Tibial nerve (tissue), 4 donors: ENCODE measurements around the gene KIF2C. TPM values are rescaled to one million over a fixed set of nuclear protein-coding genes. Genes with fewer than 3 reads are reported as not detected.

Experiments
- DNase-seq, 2 donors: peaks; one replicate each; pipeline ENCODE4 v3.0.0-alpha.2; 2019; ENCODE audit warnings: low spot score in 2 of 2
- H3K27ac ChIP-seq, 4 donors: fragments of 200-600 bp; sonication (generic) in 3 of 4; one replicate each; pipeline ENCODE4 v1.5.1; 2017 to 2019; ENCODE audit warnings: mild to moderate bottlenecking in 1 of 4
- H3K27me3 ChIP-seq, 2 donors: fragments of 200-600 bp; sonication (generic) in 1 of 2; one replicate each; pipeline versions ENCODE4 v1.5.1 to v1.6.0; 2017 to 2019
- H3K36me3 ChIP-seq, 3 donors: fragments of 200-600 bp; sonication (generic); one replicate each; pipeline ENCODE4 v1.5.1; 2018 to 2019
- H3K4me1 ChIP-seq, 4 donors: fragments of 200-600 bp; sonication (generic) in 3 of 4; one replicate each; pipeline ENCODE4 v1.5.1; 2017 to 2019
- H3K4me3 ChIP-seq, 4 donors: fragments of 200-600 bp; sonication (generic) in 3 of 4; one replicate each; pipeline ENCODE4 v1.5.1; 2017 to 2019; ENCODE audit warnings: mild to moderate bottlenecking in 1 of 4, moderate library complexity in 1 of 4
- H3K9me3 ChIP-seq, 4 donors: fragments of 200-600 bp; sonication (generic) in 3 of 4; one replicate each; pipeline ENCODE4 v1.5.1; 2017 to 2019
- EP300 ChIP-seq, 2 donors: sonication (generic); formaldehyde crosslinking; IDR thresholded peaks; one replicate each; pipeline ENCODE4 v1.6.1; 2017; ENCODE audit warnings: antibody characterized with exemption in 2 of 2, mild to moderate bottlenecking in 1 of 2
- POLR2A ChIP-seq, 2 donors: fragments of 450-650 bp; IDR thresholded peaks; one replicate each; pipeline ENCODE4 v1.6.1; 2017; ENCODE audit warnings: antibody characterized with exemption in 2 of 2, mild to moderate bottlenecking in 2 of 2, moderate library complexity in 2 of 2
- WGBS, 2 donors: methylation state at CpG; one replicate each; pipeline ENCODE4 v1.1.5; 2018; 5-methylcytosine and 5-hydroxymethylcytosine counted together
- total RNA-seq, 4 donors: library from RNA; depleted of rRNA; stranded (reverse); fragments of >200 nt; gene quantifications; one replicate each; pipeline ENCODE4 v1.1.0, GENCODE V29; 2016
- TF ChIP-seq, protein P1 (sequence below), 5 experiments: fragments of 200-600 bp in 3 of 5; fragments of 450-650 bp in 2 of 5; sonication (generic) in 3 of 5; IDR thresholded peaks; one replicate each; pipeline ENCODE4 v1.5.1; 2016 to 2019; ENCODE audit warnings: antibody characterized with exemption in 5 of 5, mild to moderate bottlenecking in 3 of 5, moderate library complexity in 2 of 5

KIF2C gene
- total RNA-seq, 4 donors from 2014 or later = 0.63 to 3.3 (median 2.7) TPM; not detected in 1

DNA sequence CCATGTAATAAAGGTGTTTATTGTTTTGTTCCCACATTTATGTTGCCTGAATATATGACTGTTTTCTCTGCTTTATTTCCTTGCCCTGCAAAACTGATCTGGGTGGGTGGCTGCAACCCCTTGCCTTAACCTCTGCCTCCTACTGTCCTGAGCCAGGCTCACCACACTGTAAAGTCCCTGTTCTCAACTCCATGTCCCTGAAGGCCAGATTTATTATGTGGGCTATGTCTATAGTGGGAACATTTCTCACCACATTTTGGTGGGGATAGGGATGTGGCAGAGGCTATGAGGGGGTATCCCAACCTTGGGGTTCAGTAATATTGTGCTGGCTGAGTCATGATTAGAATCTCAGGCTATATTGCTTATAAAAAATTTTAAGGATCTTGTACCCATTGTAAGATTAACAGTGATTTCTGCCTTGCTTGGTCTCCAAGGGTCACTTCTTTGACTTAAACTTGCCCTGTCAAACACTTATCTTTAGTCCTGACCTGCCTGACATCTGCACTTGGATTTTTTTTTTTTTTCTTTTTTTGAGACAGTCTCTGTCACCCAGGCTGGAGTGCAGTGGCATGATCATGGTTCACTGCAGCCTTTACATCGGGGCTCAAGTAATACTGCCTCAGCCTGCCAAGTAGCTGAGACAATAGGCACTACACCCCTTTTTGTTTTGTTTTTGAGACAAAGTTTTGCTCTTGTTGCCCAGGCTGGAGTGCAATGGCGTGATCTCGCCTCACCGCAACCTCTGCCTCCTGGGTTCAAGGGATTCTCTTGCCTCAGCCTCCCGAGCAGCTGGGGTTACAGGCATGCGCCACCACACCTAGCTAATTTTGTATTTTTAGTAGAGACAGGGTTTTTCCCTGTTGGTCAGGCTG, 39.3 kb downstream of the KIF2C start:
- no peak overlapping the region for H3K27ac ChIP-seq

DNA sequence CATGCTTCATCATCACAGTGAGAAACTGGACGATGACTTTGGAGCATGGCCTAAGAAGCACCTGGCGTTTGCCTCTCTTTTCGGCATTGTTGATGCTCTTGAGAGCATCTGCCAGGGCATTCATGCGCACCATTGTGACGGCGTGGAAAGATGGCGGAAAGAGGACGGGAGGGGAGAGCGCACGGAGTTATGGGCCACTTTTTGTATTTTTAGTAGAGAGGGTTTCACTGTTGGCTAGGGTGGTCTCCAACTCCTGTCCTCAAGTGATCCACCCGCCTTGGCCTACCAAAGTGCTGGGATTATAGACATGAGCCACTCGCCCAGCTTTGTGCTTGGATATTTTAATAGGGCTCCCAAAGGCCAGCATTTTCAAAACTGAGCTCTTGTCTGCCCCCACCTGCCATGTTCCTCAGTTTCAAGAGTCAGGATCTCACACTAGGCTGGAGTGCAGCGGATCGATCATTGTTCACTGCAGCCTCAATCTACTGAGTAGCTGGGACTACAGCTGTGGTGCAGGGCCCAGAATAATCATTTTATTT, 41.0 kb downstream of the KIF2C start:
- Histone ChIP-seq H3K36me3 (peaks cover 0 to 65% (median 12%) of the 10 kb centered on the region in 3 donors), H3K27me3 (no peaks in the 10 kb centered on the region), H3K4me3 (no peak overlapping the region), H3K9me3 (no peaks in the 10 kb centered on the region), H3K27ac (no peak overlapping the region), H3K4me1 (peaks cover 0 to 51% (median 32%) of the 10 kb centered on the region in 4 donors)
- DNase-seq = no peak
- TF ChIP-seq POLR2A (IDR thresholded peaks at IDR 0.05) = no peak
- TF ChIP-seq EP300 (IDR thresholded peaks at IDR 0.05) = no peak
- TF ChIP-seq, protein P1, sequence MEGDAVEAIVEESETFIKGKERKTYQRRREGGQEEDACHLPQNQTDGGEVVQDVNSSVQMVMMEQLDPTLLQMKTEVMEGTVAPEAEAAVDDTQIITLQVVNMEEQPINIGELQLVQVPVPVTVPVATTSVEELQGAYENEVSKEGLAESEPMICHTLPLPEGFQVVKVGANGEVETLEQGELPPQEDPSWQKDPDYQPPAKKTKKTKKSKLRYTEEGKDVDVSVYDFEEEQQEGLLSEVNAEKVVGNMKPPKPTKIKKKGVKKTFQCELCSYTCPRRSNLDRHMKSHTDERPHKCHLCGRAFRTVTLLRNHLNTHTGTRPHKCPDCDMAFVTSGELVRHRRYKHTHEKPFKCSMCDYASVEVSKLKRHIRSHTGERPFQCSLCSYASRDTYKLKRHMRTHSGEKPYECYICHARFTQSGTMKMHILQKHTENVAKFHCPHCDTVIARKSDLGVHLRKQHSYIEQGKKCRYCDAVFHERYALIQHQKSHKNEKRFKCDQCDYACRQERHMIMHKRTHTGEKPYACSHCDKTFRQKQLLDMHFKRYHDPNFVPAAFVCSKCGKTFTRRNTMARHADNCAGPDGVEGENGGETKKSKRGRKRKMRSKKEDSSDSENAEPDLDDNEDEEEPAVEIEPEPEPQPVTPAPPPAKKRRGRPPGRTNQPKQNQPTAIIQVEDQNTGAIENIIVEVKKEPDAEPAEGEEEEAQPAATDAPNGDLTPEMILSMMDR (IDR thresholded peaks at IDR 0.05) = no peak
- WGBS, 2 donors = 92 to 93% methylated on average over 14 of the region's 14 CpGs

More for the DNA sequence above, 39.3 kb downstream of the KIF2C start:
- TF ChIP-seq, protein P1 (IDR thresholded peaks at IDR 0.05) = no peak
- TF ChIP-seq POLR2A (IDR thresholded peaks at IDR 0.05) (no peak), EP300 (IDR thresholded peaks at IDR 0.05) (no peak)
- Histone ChIP-seq H3K4me3 (no peak overlapping the region), H3K36me3 (peaks cover 0 to 65% (median 12%) of the 10 kb centered on the region in 3 donors), H3K4me1 (peaks cover 0 to 43% (median 26%) of the 10 kb centered on the region in 4 donors), H3K9me3 (no peaks in the 10 kb centered on the region), H3K27me3 (no peaks in the 10 kb centered on the region)
- WGBS, 2 donors = 89 to 91% methylated on average over 6 of the region's 6 CpGs
- no peak for DNase-seq

DNA sequence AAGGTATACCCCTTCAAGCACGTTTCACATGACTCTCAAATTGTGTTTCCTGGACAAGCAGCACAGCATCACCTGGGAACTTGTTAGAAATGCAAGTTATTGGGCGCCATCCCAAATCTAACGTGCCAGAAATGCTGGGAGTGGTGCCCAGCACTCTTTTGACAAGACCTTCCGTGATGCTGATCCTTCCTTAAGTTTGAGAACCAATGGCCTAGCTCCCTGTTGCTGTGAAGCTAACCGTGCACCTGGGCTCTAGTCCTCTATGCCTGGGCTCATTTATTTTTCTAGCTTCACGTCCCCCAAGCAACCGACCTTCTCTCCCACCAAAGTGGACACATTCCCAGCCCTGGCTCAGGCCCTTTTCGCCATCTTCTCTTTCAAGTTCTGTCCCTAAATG, 44.1 kb downstream of the KIF2C start:
- peak overlapping the region in 3 of 4 donors; percentile 38 to 66 (median 46) for H3K27ac ChIP-seq
- peaks cover 0 to 36% (median 22%) of the 10 kb centered on the region in 4 donors for H3K4me1 ChIP-seq
- TF ChIP-seq, protein P1 (IDR thresholded peaks at IDR 0.05) = no peak
- TF ChIP-seq EP300 (IDR thresholded peaks at IDR 0.05) (no peak), POLR2A (IDR thresholded peaks at IDR 0.05) (no peak)
- 44 to 51% methylated on average over 8 of the region's 8 CpGs for WGBS, 2 donors
- H3K36me3 ChIP-seq = peaks cover 0 to 43% (median 0%) of the 10 kb centered on the region in 3 donors
- H3K27me3 ChIP-seq = no peaks in the 10 kb centered on the region
- DNase-seq = no peak
- H3K4me3 ChIP-seq = peak overlapping the region; percentile 38 to 72 (median 62)
- no peaks in the 10 kb centered on the region for H3K9me3 ChIP-seq

DNA sequence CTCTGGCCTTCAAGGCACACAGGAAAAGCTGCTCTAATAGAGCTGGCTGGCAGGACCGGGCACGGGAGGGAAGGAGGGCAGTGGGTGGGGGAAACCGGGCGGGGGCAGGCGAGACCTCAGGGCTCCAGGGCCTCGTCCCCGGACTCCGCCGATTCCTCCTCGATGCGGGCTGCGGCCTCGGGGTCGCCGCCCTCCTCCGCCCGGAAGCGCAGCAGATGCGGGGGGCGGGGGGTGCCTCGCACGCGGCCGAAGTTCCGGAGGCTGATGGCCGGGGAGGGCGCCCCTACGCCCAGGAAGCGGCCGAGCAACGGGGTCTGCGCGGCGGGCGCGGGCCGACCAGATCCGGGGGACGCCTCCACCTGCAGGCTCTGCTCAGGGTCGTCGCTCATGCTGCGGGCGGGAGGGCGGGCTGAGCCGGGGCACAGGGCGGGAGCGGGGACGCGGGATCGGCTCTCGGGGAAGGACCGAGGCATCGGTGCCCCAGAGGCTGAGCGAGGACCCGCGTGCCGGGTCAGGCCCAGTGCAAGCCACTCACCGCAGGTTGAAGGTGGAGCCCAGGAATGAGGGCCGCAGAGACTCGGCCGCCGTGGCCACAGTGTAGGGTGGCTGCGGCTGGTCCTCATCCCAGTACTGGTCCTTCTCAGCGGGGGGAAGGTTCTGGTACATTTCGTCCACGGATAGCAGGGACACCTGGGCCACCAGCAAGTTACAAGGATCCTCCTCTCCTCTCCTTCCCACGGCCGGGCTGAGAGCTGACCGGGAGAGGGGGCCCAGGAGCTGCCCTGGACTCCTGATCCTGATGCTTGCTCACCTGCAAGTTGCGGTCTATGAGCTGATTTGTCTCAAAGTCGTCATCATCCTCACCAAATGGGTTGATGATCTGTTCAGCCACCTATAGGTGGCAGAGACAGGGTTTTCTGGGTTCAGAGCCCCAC, 44.7 kb downstream of the KIF2C start:
- TF ChIP-seq POLR2A (IDR thresholded peaks at IDR 0.05) = no peak
- TF ChIP-seq, protein P1 (IDR thresholded peaks at IDR 0.05) = peak in 1 of 5 experiments; percentile 19
- Histone ChIP-seq H3K4me3 (peak overlapping the region; percentile 38 to 72 (median 62)), H3K4me1 (peaks cover 0 to 35% (median 22%) of the 10 kb centered on the region in 4 donors), H3K27me3 (no peaks in the 10 kb centered on the region), H3K9me3 (no peaks in the 10 kb centered on the region), H3K36me3 (peaks cover 0 to 36% (median 0%) of the 10 kb centered on the region in 3 donors), H3K27ac (peak overlapping the region in 3 of 4 donors; percentile 38 to 66 (median 46))
- 7 to 13% methylated on average over 26 to 30 of the region's 71 CpGs for WGBS, 2 donors
- DNase-seq = no peak
